Adrenal gland (tissue), 12 donors: ENCODE measurements around the gene MIS18BP1. TPM values are rescaled to one million over a fixed set of nuclear protein-coding genes. Genes with fewer than 3 reads are reported as not detected.
A peak's percentile ranks its signal among the peaks of the same experiment; 100 is the strongest.
"Not testable (repeated sequence)": the region's sequence is repeated elsewhere in the genome, so short reads cannot be mapped to it uniquely, and the experiment has no call there.

Experiments used
- DNase-seq, 7 donors: peaks; one replicate each; pipeline ENCODE4 v3.0.0-alpha.2; 2019 to 2020
- H3K27ac ChIP-seq, 5 donors: fragments of 200-600 bp; sonication (generic) in 4 of 5; 1 replicate in 3 of 5; 2 replicates in 2 of 5; pipeline versions ENCODE4 v1.5.1 to v1.8.0; 2016 to 2020; ENCODE audit warnings: mild to moderate bottlenecking in 1 of 5
- H3K27me3 ChIP-seq: fragments of 200-600 bp; 2 replicates; pipeline ENCODE4 v1.8.0; 2021
- H3K36me3 ChIP-seq, 2 donors: fragments of 200-600 bp; replicated peaks in 1 of 2; 1 replicate in 1 of 2; 2 replicates in 1 of 2; pipeline versions ENCODE4 v1.5.1 to v1.8.0; 2018 to 2022
- H3K4me1 ChIP-seq, 2 donors: fragments of 200-600 bp; replicated peaks in 1 of 2; 1 replicate in 1 of 2; 2 replicates in 1 of 2; pipeline versions ENCODE4 v1.5.1 to v1.8.0; 2018 to 2021
- H3K4me3 ChIP-seq, 4 donors: fragments of 200-600 bp; sonication (generic) in 3 of 4; one replicate each; pipeline ENCODE4 v1.5.1; 2016 to 2018
- H3K9me3 ChIP-seq, 3 donors: fragments of 200-600 bp; sonication (generic) in 1 of 3; replicated peaks in 1 of 3; 1 replicate in 2 of 3; 2 replicates in 1 of 3; pipeline versions ENCODE4 v1.5.1 to v1.8.0; 2016 to 2021
- POLR2A ChIP-seq, 2 donors: fragments of 450-650 bp; IDR thresholded peaks; one replicate each; pipeline ENCODE4 v1.6.1; 2017; ENCODE audit warnings: antibody characterized with exemption in 2 of 2, mild to moderate bottlenecking in 2 of 2, moderate library complexity in 1 of 2
- WGBS, 4 donors: extraction: QIAGEN DNeasy Blood & Tissue Kit in 2 of 4; methylation state at CpG; one replicate each; pipeline versions ENCODE4 v1.1.5 to v1.1.7; 2013 to 2017; 5-methylcytosine and 5-hydroxymethylcytosine counted together
- intact Hi-C, 2 donors: fragments of 100-400 bp; cut with DNase I; formaldehyde crosslinking; loops; one replicate each; pipeline versions ENCODE4 v1.14.1 to v1.15.0; 2022 to 2023
- polyA plus RNA-seq, 3 donors: library from polyadenylated mRNA; stranded (reverse); fragments of 200-250 nt in 2 of 3; fragments of 350-450 nt in 1 of 3; fragmentation: Illumina TruSeq in 1 of 3; extraction: RNeasy Lipid Tissue Mini Kit (QIAGEN cat#74804) in 1 of 3; gene quantifications; one replicate each; pipeline ENCODE4 v1.2.3, GENCODE V29; 2013 to 2014
- total RNA-seq, 9 donors: library from RNA; depleted of rRNA in 4 of 9; stranded (reverse); fragments of >200 nt in 4 of 9; fragments of 120-200 nt in 1 of 9; fragmentation: NEBNext Ultra II Directional in 1 of 9; extraction: Animal tissue kit (Norgen Biotek cat#: 25700) in 1 of 9; gene quantifications; one replicate each; pipeline versions ENCODE4 v1.1.0 to v1.2.4, GENCODE V29; 2013 to 2023
- TF ChIP-seq, protein P1 (sequence below), 6 experiments: fragments of 450-650 bp in 4 of 6; fragments of 200-600 bp in 2 of 6; sonication (generic) in 1 of 6; IDR thresholded peaks; 1 replicate in 5 of 6; 2 replicates in 1 of 6; pipeline versions ENCODE4 v1.5.1 to v1.8.0; 2016 to 2021; ENCODE audit warnings: antibody characterized with exemption in 6 of 6, mild to moderate bottlenecking in 2 of 6, moderate library complexity in 1 of 6
- donor health status: healthy with polysubstance abuse.
- donor health status: Bipolar disorder and iron deficiency.
- donor health status: DM: yes; HTN: yes; CAD: no.
- donor health status: DM: no; HTN: no; CAD: no.
- donor health status: DM: no; HTN: no; CAD: no.
- donor health status: DM: yes; HTN: yes; CAD: no.

MIS18BP1 gene
- total and polyA plus RNA-seq, 12 donors = 3.3 to 37.9 (median 11.5) TPM

DNA sequence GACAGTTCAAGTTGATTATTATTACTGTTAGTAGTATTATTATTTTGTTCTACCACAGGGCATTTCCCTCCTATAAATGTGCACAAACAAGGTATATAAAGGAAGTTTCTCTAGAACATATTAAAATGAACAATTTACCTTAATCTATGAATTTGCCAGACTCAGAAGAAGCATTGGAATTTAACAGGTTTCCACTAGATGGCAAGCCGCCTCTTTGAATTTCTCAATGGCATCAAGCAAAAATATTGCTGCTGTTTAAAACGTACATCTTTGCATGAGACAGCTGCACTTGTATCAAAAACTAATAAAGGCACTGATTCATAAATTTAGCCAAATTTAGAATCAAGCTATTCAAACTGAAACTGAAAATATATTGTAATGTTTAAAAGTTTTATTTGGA is 34.6 kb upstream of the MIS18BP1 start:
- Histone ChIP-seq H3K9me3 (no peaks in the 10 kb centered on the region), H3K4me3 (no peak overlapping the region), H3K4me1 (no peaks in the 10 kb centered on the region), H3K27me3 (no peaks in the 10 kb centered on the region), H3K27ac (no peak overlapping the region), H3K36me3 (no peaks in the 10 kb centered on the region)
- TF ChIP-seq, protein P1, sequence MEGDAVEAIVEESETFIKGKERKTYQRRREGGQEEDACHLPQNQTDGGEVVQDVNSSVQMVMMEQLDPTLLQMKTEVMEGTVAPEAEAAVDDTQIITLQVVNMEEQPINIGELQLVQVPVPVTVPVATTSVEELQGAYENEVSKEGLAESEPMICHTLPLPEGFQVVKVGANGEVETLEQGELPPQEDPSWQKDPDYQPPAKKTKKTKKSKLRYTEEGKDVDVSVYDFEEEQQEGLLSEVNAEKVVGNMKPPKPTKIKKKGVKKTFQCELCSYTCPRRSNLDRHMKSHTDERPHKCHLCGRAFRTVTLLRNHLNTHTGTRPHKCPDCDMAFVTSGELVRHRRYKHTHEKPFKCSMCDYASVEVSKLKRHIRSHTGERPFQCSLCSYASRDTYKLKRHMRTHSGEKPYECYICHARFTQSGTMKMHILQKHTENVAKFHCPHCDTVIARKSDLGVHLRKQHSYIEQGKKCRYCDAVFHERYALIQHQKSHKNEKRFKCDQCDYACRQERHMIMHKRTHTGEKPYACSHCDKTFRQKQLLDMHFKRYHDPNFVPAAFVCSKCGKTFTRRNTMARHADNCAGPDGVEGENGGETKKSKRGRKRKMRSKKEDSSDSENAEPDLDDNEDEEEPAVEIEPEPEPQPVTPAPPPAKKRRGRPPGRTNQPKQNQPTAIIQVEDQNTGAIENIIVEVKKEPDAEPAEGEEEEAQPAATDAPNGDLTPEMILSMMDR (IDR thresholded peaks at IDR 0.05) = peak in 3 of 6 experiments; percentile 21 to 31 (median 27)
- TF ChIP-seq POLR2A (IDR thresholded peaks at IDR 0.05) = no peak
- WGBS, 4 donors = 39 to 54% (median 50%) methylated on average over 2 of the region's 2 CpGs
- intact Hi-C loops = no loop called here
- DNase-seq = peak in 1 of 7 donors; percentile 28

DNA sequence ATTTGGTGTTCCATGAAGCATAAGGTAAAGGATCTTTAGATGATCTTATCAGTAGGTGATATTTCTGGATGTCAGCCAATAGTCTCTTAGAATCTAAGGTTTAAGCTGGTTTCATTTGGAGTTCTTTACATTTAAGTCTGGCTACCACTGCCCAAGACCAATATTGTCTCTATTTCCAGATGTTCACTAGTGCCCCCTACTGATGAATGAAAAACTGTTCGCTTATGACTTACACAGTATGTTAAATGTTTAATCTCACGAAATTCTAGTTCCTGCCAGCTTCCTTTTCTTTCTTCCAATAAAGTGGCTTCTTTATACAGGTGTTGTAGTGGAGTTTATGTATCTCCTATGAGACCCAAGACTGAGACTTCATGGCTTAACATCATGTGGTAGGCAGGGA is 31.8 kb upstream of the MIS18BP1 start:
- TF ChIP-seq, protein P1 (IDR thresholded peaks at IDR 0.05) = no peak
- TF ChIP-seq POLR2A (IDR thresholded peaks at IDR 0.05) = no peak
- WGBS, 4 donors = 81 to 89% (median 84%) methylated on average over 2 of the region's 2 CpGs

DNA sequence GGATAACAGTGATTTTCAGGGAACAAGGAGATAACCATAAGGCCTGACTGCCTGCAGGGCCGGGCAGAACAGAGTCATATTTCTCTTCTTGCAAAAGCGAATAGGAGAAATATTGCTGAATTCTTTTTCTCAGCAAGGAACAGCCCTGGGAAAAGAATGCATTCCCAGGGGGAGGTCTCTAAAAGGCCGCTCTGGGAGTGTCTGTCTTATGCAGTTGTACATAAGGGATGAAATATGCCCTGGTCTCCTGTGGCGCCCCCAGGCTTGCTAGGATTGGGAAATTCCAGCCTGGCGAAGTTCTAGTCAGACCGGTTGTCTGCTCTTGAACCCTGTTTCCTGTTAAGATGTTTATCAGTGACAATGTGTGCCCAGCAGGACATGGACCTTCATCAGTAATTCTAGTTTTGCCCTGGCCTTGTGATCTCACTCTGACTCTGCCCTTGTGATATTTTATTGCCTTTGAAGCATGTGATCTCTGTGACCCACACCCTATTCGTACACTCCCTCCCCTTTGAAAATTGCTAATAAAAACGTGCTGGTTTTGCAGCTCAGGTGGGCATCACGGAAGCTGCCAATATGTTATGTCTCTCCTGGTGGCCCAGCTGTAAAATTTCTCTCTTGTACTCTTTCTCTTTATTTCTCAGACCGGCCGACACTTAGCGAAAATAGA is 28.9 kb upstream of the MIS18BP1 start:
- 85 to 87% (median 87%) methylated on average over 12 of the region's 12 CpGs for WGBS, 4 donors
- H3K27ac ChIP-seq, DNase-seq, H3K9me3 ChIP-seq, H3K4me1 ChIP-seq, H3K36me3 ChIP-seq, H3K27me3 ChIP-seq, intact Hi-C loops, H3K4me3 ChIP-seq: not testable (repeated sequence)

More for the DNA sequence above, 31.8 kb upstream of the MIS18BP1 start:
- DNase-seq = no peak
- no peak overlapping the region for H3K27ac ChIP-seq
- H3K9me3 ChIP-seq = no peaks in the 10 kb centered on the region
- H3K27me3 ChIP-seq = no peaks in the 10 kb centered on the region
- intact Hi-C loops = no loop called here
- H3K4me3 ChIP-seq = no peak overlapping the region
- H3K4me1 ChIP-seq = no peaks in the 10 kb centered on the region
- no peaks in the 10 kb centered on the region for H3K36me3 ChIP-seq

DNA sequence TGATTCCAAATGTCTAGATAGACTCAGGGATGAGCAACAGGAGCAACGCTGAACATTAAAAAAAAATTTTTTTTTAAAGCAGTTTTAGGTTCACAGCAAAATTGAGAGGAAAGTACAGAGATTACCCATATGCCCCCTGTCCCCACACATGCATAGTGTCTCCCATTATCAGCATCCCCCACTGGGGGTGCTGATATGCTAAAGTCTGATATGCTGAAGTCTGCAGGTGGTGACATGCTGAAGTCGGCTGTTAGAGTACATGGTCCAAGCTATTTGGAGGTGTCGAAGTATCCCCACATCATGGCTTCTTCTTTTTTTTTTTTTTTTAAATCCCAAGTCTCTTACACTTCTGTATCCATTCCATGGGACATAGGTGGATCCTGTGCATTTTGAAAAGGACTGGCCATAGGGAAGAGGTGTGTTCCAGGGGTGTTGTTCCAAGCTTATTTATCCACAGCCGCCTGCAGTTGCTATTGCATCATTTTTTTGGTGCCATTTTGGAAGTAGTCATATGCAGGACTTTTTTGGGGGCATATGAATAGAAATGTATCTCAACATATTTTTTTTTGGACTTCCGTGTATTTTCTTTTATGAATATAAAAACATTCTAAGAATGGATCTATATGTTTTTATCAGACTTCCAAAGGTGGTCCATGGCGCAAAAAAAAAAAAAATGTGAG is 19.0 kb upstream of the MIS18BP1 start:
- no peak overlapping the region for H3K4me3 ChIP-seq
- H3K36me3 ChIP-seq = no peaks in the 10 kb centered on the region
- WGBS, 4 donors = 88 to 96% (median 95%) methylated on average over 6 of the region's 6 CpGs
- H3K27me3 ChIP-seq = no peaks in the 10 kb centered on the region
- H3K27ac ChIP-seq = no peak overlapping the region
- H3K9me3 ChIP-seq = no peaks in the 10 kb centered on the region
- TF ChIP-seq, protein P1 (IDR thresholded peaks at IDR 0.05) = no peak
- no peak for TF ChIP-seq POLR2A (IDR thresholded peaks at IDR 0.05)
- intact Hi-C loops = no loop called here
- no peak for DNase-seq
- no peaks in the 10 kb centered on the region for H3K4me1 ChIP-seq
